SK-N-SH treated with all-trans-retinoic acid at 6 μM for 48 hours (cell line): ENCODE results near the gene NEURL1B.

ENCODE experiments used
- ARNTL ChIP-seq: fragments of 450-650 bp; formaldehyde crosslinking; IDR thresholded peaks from 2 replicates; pipeline ENCODE4 v1.5.0; 2020; ENCODE audit warnings: low read depth, mild to moderate bottlenecking, moderate library complexity, borderline replicate concordance
- ISL1 ChIP-seq: fragments of 250-450 bp; sonication (Bioruptor Pico); IDR thresholded peaks from 2 replicates; pipeline ENCODE4 v2.1.2; 2022; ENCODE audit warnings: mild to moderate bottlenecking, moderate library complexity
- OSR1 ChIP-seq: fragments of 250-450 bp; sonication (Bioruptor Pico); IDR thresholded peaks from 2 replicates; pipeline ENCODE4 v1.8.0; 2022; ENCODE audit warnings: moderate library complexity, mild to moderate bottlenecking, inconsistent platforms
- PPARA ChIP-seq: fragments of 250-450 bp; sonication (Bioruptor Pico); IDR thresholded peaks from 2 replicates; pipeline ENCODE4 v1.5.0; 2020; ENCODE audit warnings: mild to moderate bottlenecking, borderline replicate concordance
- RARB ChIP-seq: fragments of 250-450 bp; sonication (Bioruptor Pico); IDR thresholded peaks from 2 replicates; pipeline ENCODE4 v1.8.0; 2021; ENCODE audit warnings: mild to moderate bottlenecking, moderate library complexity
- TCF4 ChIP-seq: fragments of 250-450 bp; sonication (Bioruptor Pico); IDR thresholded peaks from 2 replicates; pipeline ENCODE4 v1.8.0; 2021; ENCODE audit warnings: mild to moderate bottlenecking, moderate library complexity, borderline replicate concordance
- TF ChIP-seq, protein P1 (sequence below): fragments of 250-450 bp; sonication (Bioruptor Pico); IDR thresholded peaks from 2 replicates; pipeline ENCODE4 v1.8.0; 2020; ENCODE audit warnings: mild to moderate bottlenecking, moderate library complexity, borderline replicate concordance

DNA sequence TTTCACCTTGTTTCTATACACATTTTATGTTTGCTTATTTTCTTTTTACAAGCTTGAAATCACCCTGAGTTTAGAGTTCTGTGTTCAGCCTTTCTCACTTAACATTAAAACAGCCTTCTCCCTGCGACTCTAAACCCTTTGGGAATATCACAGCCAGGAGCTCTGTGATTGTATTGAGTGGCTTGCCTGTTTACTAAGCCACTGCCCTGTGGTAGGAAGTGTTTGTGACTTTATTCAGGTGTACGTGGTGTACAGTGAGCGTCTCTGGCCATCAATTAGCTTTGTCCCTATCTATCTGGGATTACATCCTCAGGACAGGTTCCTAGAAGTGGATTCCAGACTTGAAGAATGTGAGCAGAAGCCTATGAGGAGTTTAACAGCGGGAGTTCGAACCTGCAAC is 11.0 kb upstream of the NEURL1B start:
- TF ChIP-seq PPARA (CRISPR knock-in tag): no peak
- TF ChIP-seq, protein P1, sequence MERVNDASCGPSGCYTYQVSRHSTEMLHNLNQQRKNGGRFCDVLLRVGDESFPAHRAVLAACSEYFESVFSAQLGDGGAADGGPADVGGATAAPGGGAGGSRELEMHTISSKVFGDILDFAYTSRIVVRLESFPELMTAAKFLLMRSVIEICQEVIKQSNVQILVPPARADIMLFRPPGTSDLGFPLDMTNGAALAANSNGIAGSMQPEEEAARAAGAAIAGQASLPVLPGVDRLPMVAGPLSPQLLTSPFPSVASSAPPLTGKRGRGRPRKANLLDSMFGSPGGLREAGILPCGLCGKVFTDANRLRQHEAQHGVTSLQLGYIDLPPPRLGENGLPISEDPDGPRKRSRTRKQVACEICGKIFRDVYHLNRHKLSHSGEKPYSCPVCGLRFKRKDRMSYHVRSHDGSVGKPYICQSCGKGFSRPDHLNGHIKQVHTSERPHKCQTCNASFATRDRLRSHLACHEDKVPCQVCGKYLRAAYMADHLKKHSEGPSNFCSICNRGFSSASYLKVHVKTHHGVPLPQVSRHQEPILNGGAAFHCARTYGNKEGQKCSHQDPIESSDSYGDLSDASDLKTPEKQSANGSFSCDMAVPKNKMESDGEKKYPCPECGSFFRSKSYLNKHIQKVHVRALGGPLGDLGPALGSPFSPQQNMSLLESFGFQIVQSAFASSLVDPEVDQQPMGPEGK: no peak
- no peak for TF ChIP-seq ARNTL
- TF ChIP-seq RARB: no peak
- TF ChIP-seq ISL1 (CRISPR knock-in tag): no peak
- no peak for TF ChIP-seq OSR1
- no peak for TF ChIP-seq TCF4 (CRISPR knock-in tag)
